ENCODE measurements around the gene NUDT12.

NUDT12 gene

GRCh38 chr5:103542441-103542840 lies 20.1 kb downstream of the NUDT12 start:
- no peak overlapping the region for H3K4me3 ChIP-seq (ENCODE audit: low read depth, low read length)
- DNase-seq (ENCODE audit: low read depth) = no peak
- TF ChIP-seq CTCF (IDR thresholded peaks at IDR 0.05; ENCODE audit: low read depth, low read length) (no peak), MYC (IDR thresholded peaks at IDR 0.05; ENCODE audit: low read depth, low read length) (no peak)

GRCh38 chr5:103541569-103541968 lies 21.0 kb downstream of the NUDT12 start:
- no peak for TF ChIP-seq POLR2A (IDR thresholded peaks at IDR 0.05; ENCODE audit: extremely low read depth, insufficient read length)
- no peak for TF ChIP-seq MYC (IDR thresholded peaks at IDR 0.05; ENCODE audit: low read depth, low read length)
- TF ChIP-seq MAX (IDR thresholded peaks at IDR 0.05; ENCODE audit: low read depth, low read length) = no peak
- no peak for TF ChIP-seq CTCF (IDR thresholded peaks at IDR 0.05; ENCODE audit: low read depth, low read length)
- no peak for DNase-seq (ENCODE audit: low read depth)

GRCh38 chr5:103541114-103541513 lies 21.5 kb downstream of the NUDT12 start:
- TF ChIP-seq POLR2A (IDR thresholded peaks at IDR 0.05; ENCODE audit: extremely low read depth, insufficient read length) (no peak), MAX (IDR thresholded peaks at IDR 0.05; ENCODE audit: low read depth, low read length) (no peak), MYC (IDR thresholded peaks at IDR 0.05; ENCODE audit: low read depth, low read length) (no peak), CTCF (IDR thresholded peaks at IDR 0.05; ENCODE audit: low read depth, low read length) (no peak)
- DNase-seq (ENCODE audit: low read depth) = no peak

More at GRCh38 chr5:103541569-103541968, 21.0 kb downstream of the NUDT12 start:
- no peak overlapping the region for H3K4me3 ChIP-seq (ENCODE audit: low read depth, low read length)

GRCh38 chr5:103539376-103540330 lies 22.9 kb downstream of the NUDT12 start:
- TF ChIP-seq MAX (IDR thresholded peaks at IDR 0.05; ENCODE audit: low read depth, low read length) (no peak), MYC (IDR thresholded peaks at IDR 0.05; ENCODE audit: low read depth, low read length) (no peak), CTCF (IDR thresholded peaks at IDR 0.05; ENCODE audit: low read depth, low read length) (no peak), POLR2A (IDR thresholded peaks at IDR 0.05; ENCODE audit: extremely low read depth, insufficient read length) (no peak)
- no peak for DNase-seq (ENCODE audit: low read depth)
- no peak overlapping the region for H3K4me3 ChIP-seq (ENCODE audit: low read depth, low read length)

More at GRCh38 chr5:103541114-103541513, 21.5 kb downstream of the NUDT12 start:
- H3K4me3 ChIP-seq (ENCODE audit: low read depth, low read length) = no peak overlapping the region

- H3K4me3 ChIP-seq (ENCODE audit: low read depth, low read length) = no peak overlapping the region
- no peak for DNase-seq (ENCODE audit: low read depth)
- TF ChIP-seq CTCF (IDR thresholded peaks at IDR 0.05; ENCODE audit: low read depth, low read length) (no peak), MAX (IDR thresholded peaks at IDR 0.05; ENCODE audit: low read depth, low read length) (no peak), POLR2A (IDR thresholded peaks at IDR 0.05; ENCODE audit: extremely low read depth, insufficient read length) (no peak), MYC (IDR thresholded peaks at IDR 0.05; ENCODE audit: low read depth, low read length) (no peak)
These were observed 30.4 kb downstream of the NUDT12 start for GRCh38 chr5:103532086-103532734.
